Left lobe of liver (tissue), 2 donors: Measurements from ENCODE around the gene LAMC1. TPM values are rescaled to one million over a fixed set of nuclear protein-coding genes. Genes with fewer than 3 reads are reported as not detected.

Experiments
- ATAC-seq: fragments of 200-7000 bp; cut with Tn5 transposase; one replicate; pipeline ENCODE4 v1.9.1; 2020; ENCODE audit warnings: mild to moderate bottlenecking, moderate library complexity
- DNase-seq: peaks from one replicate; pipeline ENCODE4 v3.0.0-alpha.2; 2020; ENCODE audit warnings: low spot score
- total RNA-seq: library from RNA; stranded (reverse); gene quantifications from one replicate; pipeline ENCODE4 v1.2.1, GENCODE V29; 2021
- donor health status: DM: no; HTN: no; CAD: no; lungs with moderate emphysema.
- donor health status: DM: no; HTN: yes; CAD: no.

The LAMC1 gene
- total RNA-seq, 1 donor from 2014 or later: 19.0 TPM

- DNase-seq: no peak
- peak; percentile 14 for ATAC-seq
Observed at GRCh38 chr1:183180218-183180617, 157.0 kb downstream of the LAMC1 start.

GRCh38 chr1:183180634-183181056, 157.4 kb downstream of the LAMC1 start:
- ATAC-seq: no peak

GRCh38 chr1:183185941-183186490, 162.8 kb downstream of the LAMC1 start, which contains the start of gene LAMC2:
Gene LAMC2 (plus strand): TSS chr1:183186264. CDS start chr1:183186353, 89 bp downstream.
- DNase-seq (no peak), ATAC-seq (peak; percentile 52)

More at GRCh38 chr1:183180634-183181056, 157.4 kb downstream of the LAMC1 start:
- no peak for DNase-seq

GRCh38 chr1:183186841-183187240, 163.6 kb downstream of the LAMC1 start:
- ATAC-seq: no peak

GRCh38 chr1:183188240-183188639, 165.0 kb downstream of the LAMC1 start:
- no peak for DNase-seq
- no peak for ATAC-seq

More at GRCh38 chr1:183186841-183187240, 163.6 kb downstream of the LAMC1 start:
- DNase-seq: no peak

- DNase-seq (no peak), ATAC-seq (no peak)
Observed at GRCh38 chr1:183191833-183192232, 168.6 kb downstream of the LAMC1 start.

- ATAC-seq: no peak
- no peak for DNase-seq
Observed at GRCh38 chr1:183193963-183194525, 170.8 kb downstream of the LAMC1 start.

- no peak for DNase-seq
- ATAC-seq: no peak
Observed at GRCh38 chr1:183194527-183195141, 171.4 kb downstream of the LAMC1 start.

- DNase-seq: no peak
- no peak for ATAC-seq
Observed at GRCh38 chr1:183195142-183195574, 171.9 kb downstream of the LAMC1 start.

Other genes starting within 250 kb of the LAMC1 start
- gene NPL, start 233.6 kb upstream of the LAMC1 start, total RNA-seq: 15.0 TPM
- 32.1 TPM for gene DHX9, start 184.1 kb upstream of the LAMC1 start, total RNA-seq
- gene SHCBP1L, start 70.3 kb upstream of the LAMC1 start, total RNA-seq: not detected
- 0.30 TPM for gene LAMC2, start 162.8 kb downstream of the LAMC1 start, total RNA-seq